Neutrophil (primary cell): ENCODE data around the gene ZNF292.
"Not testable (repeated sequence)": the region's sequence is repeated elsewhere in the genome, so short reads cannot be mapped to it uniquely, and the experiment has no call there.

Source experiments
- H3K27ac ChIP-seq: fragments of 200-600 bp; sonication (generic); 2 replicates; pipeline ENCODE4 v1.5.1; 2016; ENCODE audit warnings: mild to moderate bottlenecking, moderate library complexity
- H3K27me3 ChIP-seq: fragments of 200-600 bp; sonication (generic); 2 replicates; pipeline ENCODE4 v1.6.0; 2016; ENCODE audit warnings: mild to moderate bottlenecking
- H3K36me3 ChIP-seq: fragments of 200-600 bp; sonication (generic); 2 replicates; pipeline ENCODE4 v1.5.1; 2017
- H3K4me1 ChIP-seq, 2 experiments: fragments of 200-600 bp in 1 of 2; sonication (generic) in 1 of 2; 1 replicate in 1 of 2; 2 replicates in 1 of 2; pipeline versions ENCODE4 v1.5.1 to v1.6.1; 2013 to 2016; ENCODE audit warnings: low read depth in 1 of 2, low read length in 1 of 2, mild to moderate bottlenecking in 1 of 2, moderate library complexity in 1 of 2; ENCODE audit not compliant: control insufficient read depth in 1 of 2, insufficient read depth in 1 of 2
- H3K4me3 ChIP-seq, 2 experiments: fragments of 200-600 bp in 1 of 2; sonication (generic) in 1 of 2; 1 replicate in 1 of 2; 2 replicates in 1 of 2; pipeline ENCODE4 v1.5.1; 2013 to 2016; ENCODE audit warnings: low read depth in 1 of 2, low read length in 1 of 2, mild to moderate bottlenecking in 1 of 2, moderate library complexity in 1 of 2
- H3K9me3 ChIP-seq: fragments of 200-600 bp; sonication (generic); 2 replicates; pipeline ENCODE4 v1.5.1; 2016
- CTCF ChIP-seq: fragments of 200-600 bp; sonication (generic); IDR thresholded peaks from 2 replicates; pipeline ENCODE4 v1.5.1; 2016; ENCODE audit warnings: antibody characterized with exemption

ZNF292 gene

GRCh38 chr6:87184762-87185250 is 29.4 kb downstream of the ZNF292 start:
- Histone ChIP-seq H3K27ac (peak overlapping the region; percentile 26), H3K36me3 (peaks cover 6% of the 10 kb centered on the region), H3K4me3 (no peak overlapping the region), H3K9me3 (no peaks in the 10 kb centered on the region), H3K27me3 (no peaks in the 10 kb centered on the region), H3K4me1 (peaks cover 10 to 16% of the 10 kb centered on the region in 2 experiments)
- no peak for TF ChIP-seq CTCF

- Histone ChIP-seq H3K27ac (peak overlapping the region; percentile 27), H3K4me1 (peaks cover 20 to 23% of the 10 kb centered on the region in 2 experiments), H3K9me3 (no peaks in the 10 kb centered on the region), H3K36me3 (no peaks in the 10 kb centered on the region), H3K27me3 (no peaks in the 10 kb centered on the region), H3K4me3 (no peak overlapping the region)
- no peak for TF ChIP-seq CTCF
Measured at GRCh38 chr6:87196275-87196842, 41.0 kb downstream of the ZNF292 start.

GRCh38 chr6:87197547-87197946 is 42.2 kb downstream of the ZNF292 start:
- H3K4me1 ChIP-seq, result peaks cover 32 to 35% of the 10 kb centered on the region in 2 experiments
- no peak overlapping the region for H3K27ac ChIP-seq
- no peaks in the 10 kb centered on the region for H3K36me3 ChIP-seq
- no peak for TF ChIP-seq CTCF
- H3K4me3 ChIP-seq, result no peak overlapping the region
- no peaks in the 10 kb centered on the region for H3K9me3 ChIP-seq
- H3K27me3 ChIP-seq, result no peaks in the 10 kb centered on the region

GRCh38 chr6:87198022-87198810 is 42.9 kb downstream of the ZNF292 start:
- H3K9me3 ChIP-seq, H3K27me3 ChIP-seq, H3K4me3 ChIP-seq, H3K36me3 ChIP-seq, H3K27ac ChIP-seq: not testable (repeated sequence)
- H3K4me1 ChIP-seq, result peaks cover 38 to 41% of the 10 kb centered on the region in 2 experiments

- TF ChIP-seq CTCF, result no peak
- Histone ChIP-seq H3K4me1 (peaks cover 44 to 46% of the 10 kb centered on the region in 2 experiments), H3K36me3 (no peaks in the 10 kb centered on the region), H3K27ac (peak overlapping the region; percentile 26), H3K27me3 (no peaks in the 10 kb centered on the region), H3K4me3 (no peak overlapping the region), H3K9me3 (no peaks in the 10 kb centered on the region)
Measured at GRCh38 chr6:87199787-87200186, 44.4 kb downstream of the ZNF292 start.
